Stimulated activated CD4-positive, alpha-beta T cell treated with anti-CD3 and anti-CD28 coated beads, Interleukin-12 subunit alpha, Interleukin-12 subunit beta, amount 100 ng/mL, for 4 hours (primary cell): Measurements from ENCODE around the gene NFIC.

Experiments used
- DNase-seq: peaks from one replicate; pipeline ENCODE4 v3.0.0-alpha.2; 2020

The NFIC gene

DNA sequence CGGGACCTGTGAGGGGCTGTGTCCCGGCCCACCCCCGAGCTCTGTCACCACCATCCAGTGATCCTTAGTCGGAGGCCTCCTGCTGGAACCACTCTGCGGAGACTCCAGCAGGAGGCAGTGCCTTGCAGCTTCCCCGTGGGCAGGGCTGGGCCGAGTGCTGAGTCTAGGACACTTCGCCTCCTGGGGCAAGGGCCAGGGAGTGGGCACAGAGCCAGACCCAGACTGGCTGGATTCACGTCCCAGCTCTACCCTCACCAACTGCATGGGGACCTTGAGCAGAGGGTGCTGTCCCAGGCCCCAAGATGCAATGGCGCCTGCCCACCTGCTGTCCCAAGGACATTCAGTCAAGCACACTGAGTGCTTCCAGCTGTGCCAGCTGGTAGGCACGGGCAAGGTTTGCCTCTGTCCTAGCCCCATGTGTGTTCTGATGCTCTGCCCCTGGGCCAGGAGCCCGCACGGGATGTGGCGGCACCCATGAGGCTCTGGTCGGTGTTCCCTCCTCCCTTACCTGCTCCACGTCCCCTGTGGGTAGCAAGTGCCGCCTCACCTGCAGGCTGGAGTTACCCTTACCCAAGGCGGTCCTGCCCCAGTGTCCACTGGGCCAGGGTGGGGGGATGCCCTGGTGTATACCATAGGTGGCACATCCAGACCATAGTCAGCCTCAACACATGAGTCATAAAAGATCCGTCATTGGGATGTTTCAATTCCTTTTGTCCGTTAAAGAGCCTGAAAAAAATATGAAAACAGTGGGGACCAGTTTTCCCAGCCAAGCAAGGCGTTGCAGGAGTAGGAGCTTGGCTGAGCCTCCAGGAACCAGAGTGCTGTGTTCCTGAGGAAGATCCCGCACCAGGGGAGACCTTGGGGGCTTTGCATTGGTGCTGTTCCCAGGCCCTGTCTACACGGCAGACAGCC is 147.1 kb downstream of the NFIC start:
- DNase-seq: no peak

DNA sequence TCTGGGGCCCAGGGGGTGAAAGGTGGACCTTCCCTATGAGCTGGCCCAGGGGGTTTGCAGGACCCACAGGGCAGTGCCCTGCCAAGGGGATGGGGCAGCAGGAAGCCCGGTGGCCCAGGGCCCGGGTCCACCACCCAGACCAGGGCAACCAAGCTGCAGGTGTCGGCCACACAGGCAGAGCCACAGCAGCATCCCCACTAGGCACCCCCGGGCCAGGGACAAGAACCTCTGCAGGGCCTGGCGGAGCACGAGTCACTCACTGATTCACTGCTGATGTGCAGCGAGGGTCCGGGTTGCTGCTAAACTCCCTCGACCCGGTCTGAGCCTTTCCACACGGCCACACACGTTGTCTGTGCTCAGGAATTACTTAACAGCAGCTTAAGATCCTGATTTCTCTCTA is 148.5 kb downstream of the NFIC start:
- DNase-seq: no peak

DNA sequence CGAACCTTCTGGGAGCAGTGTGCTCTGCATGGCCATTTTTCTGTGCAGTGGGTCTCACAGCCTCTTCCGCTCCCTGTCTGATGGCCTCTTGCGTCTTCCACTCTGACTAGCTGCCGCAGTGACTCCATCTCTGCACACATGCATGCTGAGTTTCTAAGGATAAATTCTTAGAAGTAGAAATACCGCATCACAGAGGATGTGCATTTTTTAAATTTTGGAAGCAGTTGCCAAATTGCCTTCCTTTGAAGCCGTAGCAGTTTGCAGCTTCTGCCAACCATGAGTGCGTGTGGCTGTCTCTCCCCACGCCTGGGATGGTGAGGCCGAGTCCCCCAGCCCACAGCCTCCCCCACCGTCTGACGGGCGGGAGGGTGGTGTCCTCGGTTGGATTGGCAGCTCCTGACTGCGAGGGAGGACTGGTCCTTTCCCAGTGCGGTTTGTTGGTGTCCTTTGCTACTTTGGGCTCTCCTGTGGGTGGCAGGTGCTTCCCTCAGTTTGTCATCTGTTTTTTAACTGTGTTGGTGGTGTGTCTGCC is 149.6 kb downstream of the NFIC start:
- DNase-seq: no peak

DNA sequence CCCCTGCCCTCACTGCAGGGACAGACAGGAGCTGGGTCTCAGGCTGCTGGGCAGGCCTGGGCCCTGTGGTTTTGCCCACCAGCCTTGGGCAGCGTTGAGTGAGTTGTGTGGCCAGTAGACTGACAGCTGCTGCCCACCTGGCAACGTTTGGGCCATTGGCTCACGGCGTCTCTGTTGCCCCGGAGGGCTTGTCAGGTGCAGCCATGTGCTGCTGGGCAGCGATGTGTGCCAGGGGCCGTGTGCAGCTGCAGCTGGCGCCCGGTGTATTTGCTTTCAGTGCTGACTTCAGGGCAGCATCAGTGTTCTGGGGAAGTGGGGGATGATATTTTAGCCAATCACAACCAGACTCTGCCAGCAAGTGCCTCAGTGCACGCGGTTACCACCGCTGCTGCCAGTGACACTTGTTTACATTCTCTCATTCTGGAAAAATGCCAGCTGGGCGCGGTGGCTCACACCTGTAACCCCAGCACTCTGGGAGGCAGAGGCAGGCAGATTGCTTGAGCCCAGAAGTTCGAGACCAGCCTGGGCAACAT is 150.4 kb downstream of the NFIC start:
- no peak for DNase-seq

DNA sequence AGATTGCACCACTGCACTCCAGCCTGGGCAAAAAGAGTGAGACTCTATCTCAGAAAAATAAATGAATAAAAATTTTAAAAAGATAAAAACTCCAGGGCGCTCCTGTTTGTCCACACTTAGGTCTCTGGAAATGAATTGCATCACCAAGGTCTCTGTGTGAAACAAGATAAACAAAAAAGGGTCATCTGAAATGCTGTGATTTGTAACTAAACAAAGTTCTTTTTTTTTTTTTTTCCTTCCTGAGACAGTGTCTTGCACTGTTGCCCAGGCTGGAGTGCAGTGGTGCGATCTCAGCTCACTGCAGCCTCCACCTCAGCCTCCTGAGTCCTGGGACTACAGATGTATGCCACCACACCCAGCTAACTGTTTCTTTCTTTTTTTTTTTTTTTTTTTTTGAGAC is 151.3 kb downstream of the NFIC start:
- no peak for DNase-seq

GRCh38 chr19:3518255-3518654 is 151.9 kb downstream of the NFIC start:
- no peak for DNase-seq

DNA sequence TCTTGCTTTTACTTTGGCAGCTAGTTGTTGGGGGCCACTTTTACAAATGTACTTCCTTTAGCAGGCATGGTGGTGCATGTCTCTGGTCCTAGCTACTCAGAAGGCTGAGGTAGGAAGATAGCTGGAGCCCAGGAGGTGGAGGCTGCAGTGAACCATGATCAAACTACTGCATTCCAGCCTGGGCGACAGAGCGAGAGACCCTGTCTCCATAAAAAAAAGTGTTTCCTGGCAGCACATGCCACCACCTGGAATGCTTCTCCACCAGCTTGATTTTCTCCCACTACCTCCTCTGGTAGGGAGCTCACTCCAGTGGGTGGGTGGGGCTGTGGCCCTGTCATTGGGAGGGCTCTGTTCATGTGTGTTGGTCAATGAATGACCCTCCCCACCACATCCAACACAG is 152.3 kb downstream of the NFIC start:
- no peak for DNase-seq
